ENCODE results near the gene MAGEA3.

GRCh38 chrX:152663086-152663485 lies 35.5 kb upstream of the MAGEA3 start:
- TF ChIP-seq CTCF (IDR thresholded peaks at IDR 0.05) = no peak
- TF ChIP-seq EZH2 (IDR thresholded peaks at IDR 0.05; ENCODE audit: borderline replicate concordance, insufficient read depth, low read depth, low read length, poor library complexity, severe bottlenecking) = no peak

Measured in B cell (primary cell).